Neural progenitor cell (in vitro differentiated cells): ENCODE data around the gene FGFR3. TPM values are rescaled to one million over a fixed set of nuclear protein-coding genes. Genes with fewer than 3 reads are reported as not detected.

Experiments used
- DNase-seq: peaks from one replicate; pipeline ENCODE4 v3.0.0-alpha.2; 2016; ENCODE audit warnings: low spot score
- H2AFZ ChIP-seq: fragments of 200-600 bp; sonication (generic); replicated peaks from 2 replicates; pipeline ENCODE4 v1.6.1; 2016; ENCODE audit warnings: antibody characterized with exemption
- H3F3A ChIP-seq: fragments of 200-600 bp; sonication (generic); 2 replicates; pipeline ENCODE4 v1.6.1; 2016; ENCODE audit warnings: antibody characterized with exemption, low read depth
- H3K27ac ChIP-seq: fragments of 200-600 bp; sonication (generic); 2 replicates; pipeline ENCODE4 v1.5.1; 2016; ENCODE audit warnings: mild to moderate bottlenecking
- H3K27me3 ChIP-seq: fragments of 200-600 bp; sonication (generic); 2 replicates; pipeline ENCODE4 v1.6.1; 2016; ENCODE audit warnings: mild to moderate bottlenecking, moderate library complexity
- H3K36me3 ChIP-seq: fragments of 200-600 bp; sonication (generic); 2 replicates; pipeline ENCODE4 v1.5.1; 2016
- H3K4me1 ChIP-seq: fragments of 200-600 bp; sonication (generic); 2 replicates; pipeline ENCODE4 v1.6.1; 2016; ENCODE audit warnings: mixed run types
- H3K4me2 ChIP-seq: fragments of 200-600 bp; sonication (generic); 2 replicates; pipeline ENCODE4 v1.6.1; 2016
- H3K4me3 ChIP-seq: fragments of 200-600 bp; sonication (generic); 2 replicates; pipeline ENCODE4 v1.5.1; 2016
- H3K79me2 ChIP-seq: fragments of 200-600 bp; sonication (generic); 2 replicates; pipeline ENCODE4 v1.6.1; 2016; ENCODE audit warnings: low read depth
- H3K9ac ChIP-seq: fragments of 200-600 bp; sonication (generic); 2 replicates; pipeline ENCODE4 v1.6.1; 2016
- H3K9me3 ChIP-seq: fragments of 200-600 bp; sonication (generic); 2 replicates; pipeline ENCODE4 v1.5.1; 2016; ENCODE audit warnings: low read depth
- H4K20me1 ChIP-seq: fragments of 200-600 bp; sonication (generic); 2 replicates; pipeline ENCODE4 v1.6.1; 2016; ENCODE audit warnings: low read depth
- H3K27ac Mint-ChIP-seq: 3 replicates; pipeline ENCODE4 v1.8.0; 2021; ENCODE audit warnings: mixed read lengths
- H3K27me3 Mint-ChIP-seq: 2 replicates; pipeline ENCODE4 v1.8.0; 2022; ENCODE audit warnings: low read depth, mild to moderate bottlenecking, inconsistent platforms, moderate library complexity, mixed read lengths; ENCODE audit not compliant: insufficient read depth
- H3K36me3 Mint-ChIP-seq: 3 replicates; pipeline ENCODE4 v1.8.0; 2021; ENCODE audit warnings: mixed read lengths
- H3K4me1 Mint-ChIP-seq: 3 replicates; pipeline ENCODE4 v1.8.0; 2021; ENCODE audit warnings: mixed read lengths
- H3K4me3 Mint-ChIP-seq: 3 replicates; pipeline ENCODE4 v1.8.0; 2021; ENCODE audit warnings: mild to moderate bottlenecking, moderate library complexity, mixed read lengths
- H3K9me3 Mint-ChIP-seq: 3 replicates; pipeline ENCODE4 v1.8.0; 2020; ENCODE audit warnings: mixed read lengths
- CTCF ChIP-seq: fragments of 200-600 bp; sonication (generic); IDR thresholded peaks from 2 replicates; pipeline ENCODE4 v1.5.1; 2017; ENCODE audit warnings: antibody characterized with exemption, mild to moderate bottlenecking
- EZH2 ChIP-seq: fragments of 200-600 bp; sonication (generic); IDR thresholded peaks from 2 replicates; pipeline ENCODE4 v1.6.1; 2017; ENCODE audit warnings: antibody characterized with exemption, mild to moderate bottlenecking, moderate library complexity
- EZH2phosphoT487 ChIP-seq: fragments of 200-600 bp; sonication (generic); IDR thresholded peaks from 2 replicates; pipeline ENCODE4 v1.6.1; 2017; ENCODE audit warnings: antibody characterized with exemption
- total RNA-seq: library from RNA; depleted of rRNA; stranded (reverse); fragments of >200 nt; gene quantifications from 2 replicates; pipeline ENCODE4 v1.2.3, GENCODE V29; 2015; ENCODE audit warnings: low replicate concordance

Gene FGFR3
- 4.8 and 17.0 TPM in 2 replicates for total RNA-seq

GRCh38 chr4:1792832-1793495 is at the start of gene FGFR3:
TSS of gene FGFR3 (plus strand) at chr4:1793293. CDS start at chr4:1793935, 642 bp downstream.
- Mint-ChIP-seq H3K27ac (no peak within 1 kb of the TSS), H3K27me3 (peaks cover 20% of the 10 kb centered on the region), H3K4me3 (peak within 1 kb of the TSS; percentile 84), H3K36me3 (no peaks in the 10 kb centered on the region), H3K9me3 (no peaks in the 10 kb centered on the region), H3K4me1 (peaks cover 17% of the 10 kb centered on the region)
- H3K79me2 ChIP-seq = peaks cover 42% of the 10 kb centered on the region
- peaks cover 44% of the 10 kb centered on the region for H4K20me1 ChIP-seq
- H3K36me3 ChIP-seq = no peaks in the 10 kb centered on the region
- peak within 1 kb of the TSS; percentile 65 for H2AFZ ChIP-seq
- peaks cover 31% of the 10 kb centered on the region for H3F3A ChIP-seq
- peak within 1 kb of the TSS; percentile 97 for H3K4me2 ChIP-seq
- peak; percentile 85 for DNase-seq
- H3K9me3 ChIP-seq = no peaks in the 10 kb centered on the region
- TF ChIP-seq CTCF (no peak), EZH2 (no peak), EZH2phosphoT487 (no peak)
- H3K4me1 ChIP-seq = peaks cover 23% of the 10 kb centered on the region
- H3K27me3 ChIP-seq = peaks cover 60% of the 10 kb centered on the region
- peak within 1 kb of the TSS; percentile 57 for H3K4me3 ChIP-seq
- no peak within 1 kb of the TSS for H3K27ac ChIP-seq
- no peak within 1 kb of the TSS for H3K9ac ChIP-seq

GRCh38 chr4:1743551-1743950 is 49.5 kb upstream of the FGFR3 start:
- H4K20me1 ChIP-seq = peaks cover 27% of the 10 kb centered on the region
- no peak overlapping the region for H3K27ac ChIP-seq
- peaks cover 34% of the 10 kb centered on the region for H3F3A ChIP-seq
- H3K9me3 ChIP-seq = no peaks in the 10 kb centered on the region
- peaks cover 10% of the 10 kb centered on the region for H3K4me1 ChIP-seq
- H3K4me2 ChIP-seq = no peak overlapping the region
- H3K27ac Mint-ChIP-seq = no peak overlapping the region
- H3K36me3 Mint-ChIP-seq = peaks cover 22% of the 10 kb centered on the region
- H3K4me3 ChIP-seq = no peak overlapping the region
- no peaks in the 10 kb centered on the region for H3K79me2 ChIP-seq
- no peak for DNase-seq
- H3K4me3 Mint-ChIP-seq = no peak overlapping the region
- peaks cover 8% of the 10 kb centered on the region for H3K27me3 Mint-ChIP-seq
- no peaks in the 10 kb centered on the region for H3K36me3 ChIP-seq
- no peaks in the 10 kb centered on the region for H3K9me3 Mint-ChIP-seq
- H2AFZ ChIP-seq = no peak overlapping the region
- H3K4me1 Mint-ChIP-seq = no peaks in the 10 kb centered on the region
- no peak overlapping the region for H3K9ac ChIP-seq
- TF ChIP-seq CTCF = no peak
- TF ChIP-seq EZH2phosphoT487 = no peak
- TF ChIP-seq EZH2 = no peak
- H3K27me3 ChIP-seq = peaks cover 6% of the 10 kb centered on the region

- Histone ChIP-seq H3K36me3 (no peaks in the 10 kb centered on the region), H3K79me2 (no peaks in the 10 kb centered on the region), H3K4me1 (peaks cover 10% of the 10 kb centered on the region), H3K4me3 (no peak overlapping the region), H2AFZ (no peak overlapping the region), H3K4me2 (no peak overlapping the region), H3F3A (peaks cover 34% of the 10 kb centered on the region), H3K27me3 (peaks cover 6% of the 10 kb centered on the region), H3K9me3 (no peaks in the 10 kb centered on the region), H3K9ac (no peak overlapping the region), H4K20me1 (peaks cover 27% of the 10 kb centered on the region), H3K27ac (no peak overlapping the region)
- Mint-ChIP-seq H3K4me1 (no peaks in the 10 kb centered on the region), H3K4me3 (no peak overlapping the region), H3K27me3 (peaks cover 4% of the 10 kb centered on the region), H3K9me3 (no peaks in the 10 kb centered on the region), H3K27ac (no peak overlapping the region), H3K36me3 (peaks cover 18% of the 10 kb centered on the region)
- TF ChIP-seq EZH2 (no peak), CTCF (no peak), EZH2phosphoT487 (no peak)
- no peak for DNase-seq
Measured at GRCh38 chr4:1743975-1744374, 49.1 kb upstream of the FGFR3 start.
